IPS-11a (cell line): ENCODE measurements around the gene ACTMAP.
"Not testable (repeated sequence)": the region's sequence is repeated elsewhere in the genome, so short reads cannot be mapped to it uniquely, and the experiment has no call there.

Experiments used
- H3K4me3 ChIP-seq: one replicate; pipeline ENCODE4 v1.5.1; 2013; ENCODE audit warnings: low read depth, low read length, control low read depth

ACTMAP gene

GRCh38 chr19:40744554-40745401, 5.5 kb downstream of the ACTMAP start:
- no peak overlapping the region for H3K4me3 ChIP-seq

GRCh38 chr19:40743926-40744325, 6.4 kb downstream of the ACTMAP start:
- no peak overlapping the region for H3K4me3 ChIP-seq

- no peak overlapping the region for H3K4me3 ChIP-seq
Observed at GRCh38 chr19:40742886-40743285, 7.4 kb downstream of the ACTMAP start.

- H3K4me3 ChIP-seq = no peak overlapping the region
Observed at GRCh38 chr19:40742477-40742876, 7.8 kb downstream of the ACTMAP start.

GRCh38 chr19:40741527-40742390, 8.5 kb downstream of the ACTMAP start:
- H3K4me3 ChIP-seq = no peak overlapping the region

GRCh38 chr19:40740747-40741146, 9.5 kb downstream of the ACTMAP start:
- no peak overlapping the region for H3K4me3 ChIP-seq

GRCh38 chr19:40739871-40740703, 10.2 kb downstream of the ACTMAP start:
- H3K4me3 ChIP-seq = no peak overlapping the region

GRCh38 chr19:40739030-40739839, 11.0 kb downstream of the ACTMAP start:
- H3K4me3 ChIP-seq = no peak overlapping the region

GRCh38 chr19:40737102-40737644, 13.1 kb downstream of the ACTMAP start:
- H3K4me3 ChIP-seq = no peak overlapping the region

GRCh38 chr19:40736661-40737060, 13.6 kb downstream of the ACTMAP start:
- H3K4me3 ChIP-seq = no peak overlapping the region

- no peak overlapping the region for H3K4me3 ChIP-seq
Observed at GRCh38 chr19:40735013-40735771, 15.1 kb downstream of the ACTMAP start.

GRCh38 chr19:40733149-40733548, 17.1 kb downstream of the ACTMAP start:
- no peak overlapping the region for H3K4me3 ChIP-seq

- H3K4me3 ChIP-seq = not testable (repeated sequence)
Observed at GRCh38 chr19:40732304-40732703, 18.0 kb downstream of the ACTMAP start.

- H3K4me3 ChIP-seq = not testable (repeated sequence)
Observed at GRCh38 chr19:40730065-40730464, 20.2 kb downstream of the ACTMAP start.

- H3K4me3 ChIP-seq = no peak overlapping the region
Observed at GRCh38 chr19:40726279-40726678, 24.0 kb downstream of the ACTMAP start.

- H3K4me3 ChIP-seq = no peak overlapping the region
Observed at GRCh38 chr19:40724855-40725254, 25.4 kb downstream of the ACTMAP start.

GRCh38 chr19:40724315-40724714, 26.0 kb downstream of the ACTMAP start:
- no peak overlapping the region for H3K4me3 ChIP-seq

- H3K4me3 ChIP-seq = no peak overlapping the region
Observed at GRCh38 chr19:40723661-40724254, 26.5 kb downstream of the ACTMAP start.
